ENCODE data around the gene GDF3.

DNA sequence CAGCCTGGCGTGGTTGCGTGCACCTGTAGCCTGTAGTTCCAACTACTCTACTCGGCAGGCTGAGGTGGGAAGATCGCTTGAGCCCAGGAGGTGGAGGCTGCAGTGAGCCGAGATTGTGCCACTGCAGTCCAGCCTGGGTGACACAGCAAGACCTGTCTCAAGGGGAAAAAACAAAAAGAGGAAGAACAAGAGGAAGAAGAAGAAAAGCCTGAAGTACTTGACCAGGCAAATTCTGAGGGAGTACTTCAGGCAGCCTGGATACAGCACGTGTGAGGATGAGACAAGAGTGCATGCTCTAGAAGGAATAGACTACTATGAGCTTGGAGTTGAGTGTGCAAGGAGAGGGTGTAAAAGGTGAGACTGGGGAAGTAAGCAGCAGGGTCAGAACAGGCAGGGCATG, 1.8 kb downstream of the GDF3 start:
- TF ChIP-seq POLR2A (IDR thresholded peaks at IDR 0.05) (no peak), EP300 (IDR thresholded peaks at IDR 0.05) (no peak)
